Trophoblast cell (in vitro differentiated cells and primary cell): ENCODE measurements around the gene KRT33B.
A peak's percentile ranks its signal among the peaks of the same experiment; 100 is the strongest.

Source experiments
- DNase-seq, 2 donors: peaks; one replicate each; pipeline ENCODE4 v3.0.0-alpha.2; 2016
- H2AFZ ChIP-seq: 2 replicates; pipeline ENCODE4 v1.6.1; 2013; ENCODE audit warnings: low read length, moderate library complexity, mild to moderate bottlenecking; ENCODE audit not compliant: insufficient read depth, poor library complexity
- H2AK5ac ChIP-seq: 2 replicates; pipeline ENCODE4 v1.6.1; 2013; ENCODE audit warnings: mild to moderate bottlenecking, low read length
- H2BK120ac ChIP-seq: 2 replicates; pipeline ENCODE4 v1.6.1; 2013; ENCODE audit warnings: low read length, mild to moderate bottlenecking, moderate library complexity; ENCODE audit not compliant: insufficient read depth, poor library complexity
- H2BK12ac ChIP-seq: 2 replicates; pipeline ENCODE4 v1.6.1; 2013; ENCODE audit warnings: mild to moderate bottlenecking, low read length, moderate library complexity
- H2BK5ac ChIP-seq: 2 replicates; pipeline ENCODE4 v1.6.1; 2013; ENCODE audit warnings: low read length, low read depth, moderate library complexity, mild to moderate bottlenecking; ENCODE audit not compliant: poor library complexity
- H3K14ac ChIP-seq: 2 replicates; pipeline ENCODE4 v1.6.1; 2013; ENCODE audit warnings: mild to moderate bottlenecking, low read length
- H3K18ac ChIP-seq: 2 replicates; pipeline ENCODE4 v1.6.1; 2013; ENCODE audit warnings: mild to moderate bottlenecking, low read length
- H3K23ac ChIP-seq: 2 replicates; pipeline ENCODE4 v1.6.1; 2013; ENCODE audit warnings: low read length
- H3K27ac ChIP-seq: 2 replicates; pipeline ENCODE4 v1.5.1; 2013; ENCODE audit warnings: low read depth, mild to moderate bottlenecking, inconsistent platforms, low read length, moderate library complexity
- H3K27me3 ChIP-seq: 2 replicates; pipeline ENCODE4 v1.6.1; 2013; ENCODE audit warnings: inconsistent platforms, mild to moderate bottlenecking, low read length, moderate library complexity; ENCODE audit not compliant: insufficient read depth
- H3K36me3 ChIP-seq, 2 experiments: 1 replicate in 1 of 2; 2 replicates in 1 of 2; pipeline ENCODE4 v1.6.1; 2013; ENCODE audit warnings: low read length in 2 of 2, mild to moderate bottlenecking in 2 of 2, moderate library complexity in 1 of 2; ENCODE audit not compliant: insufficient read depth in 2 of 2, control insufficient read depth in 1 of 2
- H3K4ac ChIP-seq: 2 replicates; pipeline ENCODE4 v1.6.1; 2013; ENCODE audit warnings: low read depth, mild to moderate bottlenecking, low read length, moderate library complexity
- H3K4me1 ChIP-seq, 2 experiments: 1 replicate in 1 of 2; 2 replicates in 1 of 2; pipeline ENCODE4 v1.6.1; 2013; ENCODE audit warnings: low read length in 2 of 2, mild to moderate bottlenecking in 2 of 2, moderate library complexity in 1 of 2; ENCODE audit not compliant: insufficient read depth in 2 of 2, control insufficient read depth in 1 of 2
- H3K4me2 ChIP-seq: 2 replicates; pipeline ENCODE4 v1.6.1; 2013; ENCODE audit warnings: inconsistent platforms, mild to moderate bottlenecking, low read length, moderate library complexity
- H3K4me3 ChIP-seq: 2 replicates; pipeline ENCODE4 v1.5.1; 2013; ENCODE audit warnings: mild to moderate bottlenecking, low read depth, low read length, inconsistent platforms
- H3K79me1 ChIP-seq: one replicate; pipeline ENCODE4 v1.6.1; 2013; ENCODE audit warnings: low read length
- H3K79me2 ChIP-seq: 2 replicates; pipeline ENCODE4 v1.6.1; 2013; ENCODE audit warnings: low read length, mild to moderate bottlenecking; ENCODE audit not compliant: control insufficient read depth, insufficient read depth, poor library complexity
- H3K9ac ChIP-seq: 2 replicates; pipeline ENCODE4 v1.6.1; 2013; ENCODE audit warnings: mild to moderate bottlenecking, low read length
- H3K9me3 ChIP-seq: 2 replicates; pipeline ENCODE4 v1.6.1; 2013; ENCODE audit warnings: low read depth, mild to moderate bottlenecking, control low read depth, inconsistent platforms, low read length; ENCODE audit not compliant: insufficient read depth
- H4K12ac ChIP-seq: 2 replicates; pipeline ENCODE4 v1.6.1; 2013; ENCODE audit warnings: low read depth, mild to moderate bottlenecking, low read length, moderate library complexity
- H4K8ac ChIP-seq: 2 replicates; pipeline ENCODE4 v1.6.1; 2013; ENCODE audit warnings: low read depth, mild to moderate bottlenecking, low read length, moderate library complexity
- H4K91ac ChIP-seq: one replicate; pipeline ENCODE4 v1.6.1; 2013; ENCODE audit warnings: low read depth, mild to moderate bottlenecking, low read length, moderate library complexity
- WGBS: extraction: QIAGEN DNeasy Blood & Tissue Kit; methylation state at CpG from one replicate; pipeline ENCODE4 v1.1.7; 2013; ENCODE audit warnings: missing lambda C conversion rate; ENCODE audit not compliant: insufficient read length, insufficient coverage; ENCODE audit errors: extremely low coverage; 5-methylcytosine and 5-hydroxymethylcytosine counted together

Gene KRT33B

GRCh38 chr17:41390411-41390938 is 20.9 kb upstream of the KRT33B start:
- Histone ChIP-seq H3K4ac (no peak overlapping the region), H2BK5ac (no peak overlapping the region), H3K14ac (no peak overlapping the region), H3K79me1 (peaks cover 2% of the 10 kb centered on the region), H3K9ac (no peak overlapping the region), H4K12ac (no peak overlapping the region), H3K4me1 (peaks cover 16 to 19% of the 10 kb centered on the region in 2 experiments), H3K4me3 (no peak overlapping the region), H3K27ac (no peak overlapping the region), H3K27me3 (no peaks in the 10 kb centered on the region), H2BK120ac (no peak overlapping the region), H3K18ac (no peak overlapping the region), H3K36me3 (no peaks in the 10 kb centered on the region), H3K4me2 (no peak overlapping the region), H2AK5ac (no peak overlapping the region), H4K8ac (no peak overlapping the region), H3K23ac (no peak overlapping the region), H3K79me2 (no peaks in the 10 kb centered on the region), H3K9me3 (no peaks in the 10 kb centered on the region), H2AFZ (no peak overlapping the region), H2BK12ac (no peak overlapping the region), H4K91ac (no peak overlapping the region)
- no peak for DNase-seq
- WGBS: no CpG with 5 or more reads among the region's 7 CpGs

GRCh38 chr17:41387670-41388069 is 18.1 kb upstream of the KRT33B start:
- Histone ChIP-seq H3K14ac (no peak overlapping the region), H2AK5ac (no peak overlapping the region), H2AFZ (no peak overlapping the region), H4K91ac (no peak overlapping the region), H3K27ac (peak overlapping the region; percentile 21), H3K36me3 (no peaks in the 10 kb centered on the region), H2BK5ac (peak overlapping the region; percentile 4), H3K27me3 (no peaks in the 10 kb centered on the region), H4K8ac (no peak overlapping the region), H3K4me3 (no peak overlapping the region), H3K4me1 (peaks cover 4 to 5% of the 10 kb centered on the region in 2 experiments), H3K9ac (no peak overlapping the region), H3K18ac (no peak overlapping the region), H2BK120ac (no peak overlapping the region), H3K79me1 (peaks cover 2% of the 10 kb centered on the region), H4K12ac (no peak overlapping the region), H3K4ac (no peak overlapping the region), H3K4me2 (no peak overlapping the region), H3K79me2 (no peaks in the 10 kb centered on the region), H3K23ac (no peak overlapping the region), H3K9me3 (no peaks in the 10 kb centered on the region), H2BK12ac (no peak overlapping the region)
- no peak for DNase-seq
- WGBS: no CpG with 5 or more reads among the region's 4 CpGs

GRCh38 chr17:41386227-41386626 is 16.6 kb upstream of the KRT33B start:
- no peak overlapping the region for H3K4me2 ChIP-seq
- no peak overlapping the region for H2AFZ ChIP-seq
- H2BK120ac ChIP-seq: no peak overlapping the region
- no peak overlapping the region for H4K12ac ChIP-seq
- no peaks in the 10 kb centered on the region for H3K36me3 ChIP-seq
- no peaks in the 10 kb centered on the region for H3K79me2 ChIP-seq
- no CpG with 5 or more reads among the region's 1 CpG for WGBS
- no peak overlapping the region for H2BK12ac ChIP-seq
- no peak overlapping the region for H3K18ac ChIP-seq
- no peak overlapping the region for H3K23ac ChIP-seq
- no peak overlapping the region for H2BK5ac ChIP-seq
- H3K4me1 ChIP-seq: peaks cover 3 to 5% of the 10 kb centered on the region in 2 experiments
- no peak overlapping the region for H4K91ac ChIP-seq
- no peak overlapping the region for H3K27ac ChIP-seq
- no peak overlapping the region for H3K14ac ChIP-seq
- H4K8ac ChIP-seq: no peak overlapping the region
- no peak overlapping the region for H2AK5ac ChIP-seq
- DNase-seq: no peak
- H3K27me3 ChIP-seq: no peaks in the 10 kb centered on the region
- H3K4me3 ChIP-seq: no peak overlapping the region
- peaks cover 2% of the 10 kb centered on the region for H3K79me1 ChIP-seq
- no peak overlapping the region for H3K4ac ChIP-seq
- H3K9me3 ChIP-seq: no peaks in the 10 kb centered on the region
- H3K9ac ChIP-seq: no peak overlapping the region

GRCh38 chr17:41383690-41384089 is 14.1 kb upstream of the KRT33B start:
- no peak overlapping the region for H2BK120ac ChIP-seq

More at GRCh38 chr17:41383690-41384089, 14.1 kb upstream of the KRT33B start:
- no peak overlapping the region for H3K23ac ChIP-seq
- H3K9ac ChIP-seq: no peak overlapping the region
- H3K4me2 ChIP-seq: no peak overlapping the region
- no peak overlapping the region for H2BK5ac ChIP-seq
- no peak overlapping the region for H2BK12ac ChIP-seq
- WGBS: no CpG with 5 or more reads among the region's 1 CpG
- H2AFZ ChIP-seq: no peak overlapping the region
- no peaks in the 10 kb centered on the region for H3K27me3 ChIP-seq
- no peaks in the 10 kb centered on the region for H3K79me2 ChIP-seq
- H2AK5ac ChIP-seq: no peak overlapping the region
- no peaks in the 10 kb centered on the region for H3K36me3 ChIP-seq
- no peak overlapping the region for H3K27ac ChIP-seq
- H3K14ac ChIP-seq: no peak overlapping the region
- H3K4ac ChIP-seq: no peak overlapping the region
- DNase-seq: peak in 1 of 2 donors; percentile 20
- H4K91ac ChIP-seq: no peak overlapping the region
- no peak overlapping the region for H4K12ac ChIP-seq
- H3K79me1 ChIP-seq: no peaks in the 10 kb centered on the region
- H4K8ac ChIP-seq: no peak overlapping the region
- H3K4me3 ChIP-seq: no peak overlapping the region
- H3K18ac ChIP-seq: no peak overlapping the region
- H3K9me3 ChIP-seq: peaks cover 3% of the 10 kb centered on the region
- H3K4me1 ChIP-seq: peaks cover 0 to 4% of the 10 kb centered on the region in 2 experiments
